HL-60 (cell line): ENCODE results near the gene DOC2A.
A peak's percentile ranks its signal among the peaks of the same experiment; 100 is the strongest.

Experiments used
- DNase-seq, 2 experiments: peaks; one replicate each; pipeline ENCODE4 v3.0.0-alpha.2; 2010 to 2020; ENCODE audit warnings: low read depth in 1 of 2, low spot score in 1 of 2
- H3K27ac ChIP-seq: fragments of 250-450 bp; sonication (Bioruptor Pico); replicated peaks from 2 replicates; pipeline ENCODE4 v1.5.1; 2020; ENCODE audit warnings: mild to moderate bottlenecking, moderate library complexity
- H3K27me3 ChIP-seq: fragments of 250-450 bp; sonication (Bioruptor Pico); 2 replicates; pipeline ENCODE4 v1.5.1; 2021; ENCODE audit warnings: mild to moderate bottlenecking, moderate library complexity; ENCODE audit not compliant: insufficient read depth, poor library complexity, severe bottlenecking
- H3K4me3 ChIP-seq: replicated peaks from 2 replicates; pipeline ENCODE4 v1.5.1; 2011; ENCODE audit warnings: mild to moderate bottlenecking, control low read depth, low read length; ENCODE audit not compliant: insufficient read depth
- GABPA ChIP-seq: IDR thresholded peaks from 2 replicates; pipeline ENCODE4 v1.6.1; 2012; ENCODE audit warnings: low read depth
- POLR2AphosphoS5 ChIP-seq: IDR thresholded peaks from 2 replicates; pipeline ENCODE4 v1.6.1; 2012; ENCODE audit warnings: low read depth
- SPI1 ChIP-seq: IDR thresholded peaks from 2 replicates; pipeline ENCODE4 v1.6.1; 2012; ENCODE audit warnings: low read depth, mild to moderate bottlenecking, borderline replicate concordance
- TF ChIP-seq, protein P1 (sequence below): IDR thresholded peaks from 2 replicates; pipeline ENCODE4 v1.6.1; 2012; ENCODE audit warnings: low read depth; ENCODE audit not compliant: insufficient replicate concordance
- TF ChIP-seq, protein P2 (sequence below): IDR thresholded peaks from one replicate; pipeline ENCODE4 v1.5.1; 2011; ENCODE audit warnings: low read length, control low read depth, inconsistent platforms; ENCODE audit not compliant: insufficient read depth

DOC2A gene

DNA sequence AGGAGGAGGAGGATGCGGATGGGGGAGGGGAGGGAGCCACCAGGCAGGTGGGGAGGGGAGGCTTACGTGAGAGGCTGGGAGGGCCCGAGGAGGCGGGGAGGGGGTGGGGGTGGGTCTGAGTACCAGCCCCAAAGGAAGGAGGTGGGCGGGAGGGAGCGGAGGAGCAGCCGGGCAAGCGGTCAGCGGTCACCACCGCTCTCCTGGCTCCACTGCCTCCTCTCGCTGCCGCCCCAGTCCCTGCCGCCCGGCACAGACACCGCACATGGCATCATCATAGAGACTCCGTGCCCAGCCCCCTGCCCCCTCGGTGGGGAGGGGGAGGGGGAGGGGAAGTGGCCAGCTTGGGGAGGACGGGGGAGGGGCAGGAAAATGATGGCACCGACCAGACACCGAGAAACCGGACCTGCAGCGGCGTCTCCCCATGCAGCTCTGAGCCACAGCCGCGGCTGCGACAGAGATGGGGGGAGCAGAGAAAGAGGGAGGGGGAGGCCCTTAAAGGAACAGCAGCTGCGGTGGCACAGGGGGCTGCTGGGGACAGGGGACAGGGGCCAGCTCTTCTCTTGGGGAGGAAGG, 20.1 kb upstream of the DOC2A start, which contains the start of gene TLCD3B:
TLCD3B (minus strand) TSS at position 431 of the 573 bp plus-strand sequence. CDS start 744 bp downstream, outside the sequence.
- Histone ChIP-seq H3K4me3 (no peak within 1 kb of the TSS), H3K27me3 (peaks cover 52% of the 10 kb centered on the region), H3K27ac (no peak within 1 kb of the TSS)
- TF ChIP-seq, protein P1, sequence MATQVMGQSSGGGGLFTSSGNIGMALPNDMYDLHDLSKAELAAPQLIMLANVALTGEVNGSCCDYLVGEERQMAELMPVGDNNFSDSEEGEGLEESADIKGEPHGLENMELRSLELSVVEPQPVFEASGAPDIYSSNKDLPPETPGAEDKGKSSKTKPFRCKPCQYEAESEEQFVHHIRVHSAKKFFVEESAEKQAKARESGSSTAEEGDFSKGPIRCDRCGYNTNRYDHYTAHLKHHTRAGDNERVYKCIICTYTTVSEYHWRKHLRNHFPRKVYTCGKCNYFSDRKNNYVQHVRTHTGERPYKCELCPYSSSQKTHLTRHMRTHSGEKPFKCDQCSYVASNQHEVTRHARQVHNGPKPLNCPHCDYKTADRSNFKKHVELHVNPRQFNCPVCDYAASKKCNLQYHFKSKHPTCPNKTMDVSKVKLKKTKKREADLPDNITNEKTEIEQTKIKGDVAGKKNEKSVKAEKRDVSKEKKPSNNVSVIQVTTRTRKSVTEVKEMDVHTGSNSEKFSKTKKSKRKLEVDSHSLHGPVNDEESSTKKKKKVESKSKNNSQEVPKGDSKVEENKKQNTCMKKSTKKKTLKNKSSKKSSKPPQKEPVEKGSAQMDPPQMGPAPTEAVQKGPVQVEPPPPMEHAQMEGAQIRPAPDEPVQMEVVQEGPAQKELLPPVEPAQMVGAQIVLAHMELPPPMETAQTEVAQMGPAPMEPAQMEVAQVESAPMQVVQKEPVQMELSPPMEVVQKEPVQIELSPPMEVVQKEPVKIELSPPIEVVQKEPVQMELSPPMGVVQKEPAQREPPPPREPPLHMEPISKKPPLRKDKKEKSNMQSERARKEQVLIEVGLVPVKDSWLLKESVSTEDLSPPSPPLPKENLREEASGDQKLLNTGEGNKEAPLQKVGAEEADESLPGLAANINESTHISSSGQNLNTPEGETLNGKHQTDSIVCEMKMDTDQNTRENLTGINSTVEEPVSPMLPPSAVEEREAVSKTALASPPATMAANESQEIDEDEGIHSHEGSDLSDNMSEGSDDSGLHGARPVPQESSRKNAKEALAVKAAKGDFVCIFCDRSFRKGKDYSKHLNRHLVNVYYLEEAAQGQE = no peak
- TF ChIP-seq POLR2AphosphoS5 (no peak), SPI1 (no peak), GABPA (no peak)
- TF ChIP-seq, protein P2, sequence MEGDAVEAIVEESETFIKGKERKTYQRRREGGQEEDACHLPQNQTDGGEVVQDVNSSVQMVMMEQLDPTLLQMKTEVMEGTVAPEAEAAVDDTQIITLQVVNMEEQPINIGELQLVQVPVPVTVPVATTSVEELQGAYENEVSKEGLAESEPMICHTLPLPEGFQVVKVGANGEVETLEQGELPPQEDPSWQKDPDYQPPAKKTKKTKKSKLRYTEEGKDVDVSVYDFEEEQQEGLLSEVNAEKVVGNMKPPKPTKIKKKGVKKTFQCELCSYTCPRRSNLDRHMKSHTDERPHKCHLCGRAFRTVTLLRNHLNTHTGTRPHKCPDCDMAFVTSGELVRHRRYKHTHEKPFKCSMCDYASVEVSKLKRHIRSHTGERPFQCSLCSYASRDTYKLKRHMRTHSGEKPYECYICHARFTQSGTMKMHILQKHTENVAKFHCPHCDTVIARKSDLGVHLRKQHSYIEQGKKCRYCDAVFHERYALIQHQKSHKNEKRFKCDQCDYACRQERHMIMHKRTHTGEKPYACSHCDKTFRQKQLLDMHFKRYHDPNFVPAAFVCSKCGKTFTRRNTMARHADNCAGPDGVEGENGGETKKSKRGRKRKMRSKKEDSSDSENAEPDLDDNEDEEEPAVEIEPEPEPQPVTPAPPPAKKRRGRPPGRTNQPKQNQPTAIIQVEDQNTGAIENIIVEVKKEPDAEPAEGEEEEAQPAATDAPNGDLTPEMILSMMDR = no peak
- DNase-seq = no peak

DNA sequence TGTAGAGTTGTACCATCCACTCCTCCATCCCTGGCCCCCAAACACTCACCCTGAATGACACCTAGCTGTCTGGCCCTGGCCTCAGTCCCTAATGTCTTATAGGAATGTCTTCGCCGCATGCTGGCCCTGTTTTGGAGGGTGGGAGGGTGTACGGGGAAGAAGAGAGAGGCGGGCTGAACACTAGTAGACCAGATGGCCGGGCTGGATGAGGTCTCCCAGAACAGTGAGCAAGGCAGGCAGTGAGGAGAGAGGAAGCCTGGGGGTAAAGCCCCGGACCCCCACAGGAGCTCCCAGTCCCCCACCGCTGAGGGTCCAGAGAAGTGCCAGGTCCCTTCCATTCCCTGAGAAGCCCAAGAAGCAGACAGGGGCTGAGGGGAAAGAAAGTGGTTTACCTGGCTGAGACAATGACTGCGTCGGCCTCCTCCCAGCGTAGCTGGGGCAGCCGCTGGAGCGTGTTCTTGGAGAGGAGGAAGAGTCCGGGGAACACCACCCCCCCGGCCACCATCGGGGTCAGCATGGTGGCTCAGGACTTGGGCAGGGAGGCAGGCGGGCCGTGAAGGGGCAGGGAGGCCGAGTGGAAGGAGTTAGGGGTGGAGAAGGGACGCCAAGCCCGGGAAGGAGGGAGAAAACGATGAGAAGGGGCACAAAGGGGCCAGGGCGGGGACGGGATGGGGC, 19.3 kb upstream of the DOC2A start:
- no peak overlapping the region for H3K27ac ChIP-seq
- H3K27me3 ChIP-seq = peaks cover 54% of the 10 kb centered on the region
- DNase-seq = no peak
- H3K4me3 ChIP-seq = no peak overlapping the region
- TF ChIP-seq GABPA = no peak
- TF ChIP-seq, protein P2 = no peak

DNA sequence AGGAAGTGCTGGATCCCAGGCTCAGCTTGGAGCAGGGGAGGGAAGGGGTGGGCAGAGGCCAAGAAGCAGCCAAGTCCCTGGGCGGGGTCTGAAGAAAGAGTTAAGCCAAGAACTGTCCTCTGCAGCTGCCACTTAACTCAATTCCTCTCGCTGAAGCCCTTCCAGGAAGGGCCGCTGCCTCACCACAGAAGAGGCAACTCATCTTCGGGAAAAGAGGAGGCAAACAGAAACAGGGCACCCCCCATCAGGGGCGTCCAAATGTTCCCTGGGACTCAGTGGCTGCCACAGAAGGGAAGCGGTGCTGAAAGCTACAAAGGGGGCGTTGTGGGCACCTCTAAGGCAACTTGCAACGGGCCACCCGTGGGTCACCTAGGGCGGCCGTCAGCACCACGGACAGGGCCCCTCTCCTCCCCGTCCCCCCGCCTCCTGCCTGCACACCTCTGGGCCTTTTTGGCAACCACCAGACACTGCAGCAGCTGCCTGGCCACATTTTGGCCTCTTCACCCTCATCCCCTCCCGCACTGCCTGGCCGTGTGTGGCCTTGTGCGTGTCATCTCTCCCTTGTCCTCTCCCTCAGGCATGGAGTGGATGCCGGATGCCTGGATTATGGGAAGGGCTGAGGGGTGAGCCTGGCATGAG, 17.7 kb upstream of the DOC2A start:
- Histone ChIP-seq H3K4me3 (no peak overlapping the region), H3K27ac (no peak overlapping the region), H3K27me3 (peaks cover 62% of the 10 kb centered on the region)
- DNase-seq = peak in 1 of 2 experiments; percentile 46
- no peak for TF ChIP-seq SPI1
- TF ChIP-seq, protein P1 = peak; percentile 95

DNA sequence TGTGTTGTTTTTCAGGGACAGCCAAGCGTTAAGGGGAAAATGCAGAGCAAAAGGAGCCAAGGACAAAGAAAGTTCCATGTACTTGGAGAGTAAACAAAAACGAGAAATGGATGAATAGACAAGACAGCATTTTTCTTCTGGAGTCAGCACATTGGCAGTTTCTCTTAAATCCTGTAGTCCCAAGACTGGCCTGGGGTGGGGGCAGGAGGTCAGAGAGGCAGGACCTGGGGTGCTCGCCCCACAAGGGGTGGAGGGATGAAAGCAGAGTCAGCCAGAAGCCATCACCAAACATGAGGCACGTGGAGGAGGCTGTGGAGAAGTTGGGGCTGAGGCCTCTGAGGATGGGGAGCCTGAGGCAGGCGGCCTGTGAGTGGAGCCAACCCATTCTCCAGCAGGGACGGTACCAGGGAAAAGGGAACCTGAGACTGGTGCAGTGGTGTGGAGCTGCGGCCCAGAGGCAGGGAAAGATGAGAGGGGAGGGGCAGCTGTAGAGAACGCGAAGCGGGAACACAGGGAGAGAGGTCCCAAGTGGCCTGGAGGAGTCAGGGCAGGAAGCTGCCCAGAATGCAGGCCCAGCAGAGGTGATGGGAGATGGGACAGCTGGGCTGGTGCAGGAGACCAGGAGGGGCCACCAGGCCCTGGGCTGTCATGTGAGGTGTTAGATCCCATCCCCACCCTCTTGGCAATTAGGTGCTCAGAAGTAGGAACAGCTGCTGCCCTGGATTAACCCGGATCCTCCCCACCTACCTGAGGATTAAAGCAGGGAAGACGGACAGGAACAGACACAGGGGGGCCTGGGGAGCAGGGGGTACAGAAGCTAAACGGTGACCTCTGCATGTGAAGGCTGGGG, 17.0 kb upstream of the DOC2A start:
- H3K27ac ChIP-seq = no peak overlapping the region
- no peak overlapping the region for H3K4me3 ChIP-seq
- peaks cover 60% of the 10 kb centered on the region for H3K27me3 ChIP-seq
- no peak for DNase-seq
- no peak for TF ChIP-seq GABPA
- no peak for TF ChIP-seq POLR2AphosphoS5
- TF ChIP-seq, protein P1 = no peak
- TF ChIP-seq, protein P2 = no peak
- no peak for TF ChIP-seq SPI1
